ENCODE data around the gene ARIH1.
"Not testable (repeated sequence)": the region's sequence is repeated elsewhere in the genome, so short reads cannot be mapped to it uniquely, and the experiment has no call there.

GRCh38 chr15:72608084-72608483 is 134.0 kb downstream of the ARIH1 start:
- not testable (repeated sequence) for TF ChIP-seq CTCF (IDR thresholded peaks at IDR 0.05); USF1 (IDR thresholded peaks at IDR 0.05; ENCODE audit: borderline replicate concordance, low read depth); FOXJ3 (CRISPR knock-in tag; IDR thresholded peaks at IDR 0.05); EP300 (IDR thresholded peaks at IDR 0.05; ENCODE audit: borderline replicate concordance in 1 of 2, low read depth in 1 of 2, low read length in 1 of 2); TCF12 (IDR thresholded peaks at IDR 0.05); RCOR1 (IDR thresholded peaks at IDR 0.05; ENCODE audit: low read length); POLR2AphosphoS5 (IDR thresholded peaks at IDR 0.05; ENCODE audit: low read depth, low read length); EZH2phosphoT487 (IDR thresholded peaks at IDR 0.05; ENCODE audit: borderline replicate concordance, low read depth); SMC3 (IDR thresholded peaks at IDR 0.05; ENCODE audit: low read depth, low read length); YY1 (IDR thresholded peaks at IDR 0.05; ENCODE audit: low read depth)

Measured in SK-N-SH (cell line).